ENCODE measurements around the gene TXNDC11.

DNA sequence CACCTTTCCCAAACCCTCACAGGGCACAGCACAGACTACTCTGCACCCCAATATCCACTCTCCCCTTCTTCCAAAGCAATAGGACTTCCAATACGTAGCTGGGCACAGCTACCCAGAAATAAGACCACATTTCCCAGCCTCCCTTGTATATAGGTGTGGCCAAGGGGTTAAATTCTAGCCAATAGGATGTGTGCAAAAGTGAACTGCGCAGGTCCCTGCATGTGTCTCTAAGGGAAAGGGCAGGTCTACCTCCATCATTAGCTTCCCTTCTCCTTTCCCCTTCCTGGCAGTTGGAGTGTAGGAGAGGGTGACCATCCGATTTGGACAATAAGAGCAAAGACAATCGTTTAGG lies 99.9 kb downstream of the TXNDC11 start:
- TF ChIP-seq POLR2A (IDR thresholded peaks at IDR 0.05; ENCODE audit: low read depth, low read length) = no peak
- no peak for TF ChIP-seq TAF1 (IDR thresholded peaks at IDR 0.05; ENCODE audit: borderline replicate concordance, low read depth, low read length)
- TF ChIP-seq POLR2AphosphoS5 (IDR thresholded peaks at IDR 0.05; ENCODE audit: low read depth, low read length) = no peak
